ENCODE measurements around the gene VAC14.
"Not testable (repeated sequence)": the region's sequence is repeated elsewhere in the genome, so short reads cannot be mapped to it uniquely, and the experiment has no call there.

The VAC14 gene

DNA sequence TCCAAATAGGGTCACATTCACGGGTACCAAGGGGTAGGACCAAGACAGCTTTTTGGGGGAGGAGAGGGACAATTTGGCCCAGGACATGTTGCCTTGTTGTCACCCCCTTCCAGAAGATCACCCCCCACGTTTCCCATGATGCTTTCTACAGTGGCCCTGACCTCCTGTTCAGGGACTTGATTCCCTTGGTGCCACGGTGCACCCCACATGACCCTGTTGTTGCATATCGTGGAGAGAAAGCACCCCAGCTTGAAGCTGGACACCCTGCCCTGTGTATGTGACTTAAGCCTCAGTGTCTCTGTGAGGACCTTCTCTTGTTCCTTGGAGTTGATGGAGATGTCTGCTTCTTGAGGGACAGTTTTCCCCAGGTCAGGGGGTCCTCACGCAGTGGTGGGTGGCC lies 142.0 kb downstream of the VAC14 start:
- no peak for DNase-seq

DNA sequence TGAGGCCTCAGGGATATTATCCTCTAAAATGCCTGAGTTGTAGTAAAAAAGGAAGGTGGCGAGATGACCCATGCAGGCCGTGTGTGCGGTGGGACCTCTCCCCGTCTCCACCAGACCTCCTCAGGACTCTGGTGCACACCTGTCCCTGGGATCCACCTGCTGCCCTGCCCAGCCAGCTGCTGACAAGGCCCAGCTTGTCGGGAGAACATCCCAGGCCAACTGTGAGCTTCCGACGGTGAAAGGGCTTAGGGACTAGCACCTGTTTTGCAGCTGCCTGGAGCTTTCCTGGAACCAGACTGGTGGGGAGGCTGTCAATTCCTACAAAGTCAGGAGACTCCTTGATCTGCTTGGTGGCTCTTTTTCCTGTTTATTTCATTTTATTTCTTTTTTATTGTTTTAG lies 143.0 kb downstream of the VAC14 start:
- no peak for DNase-seq

DNA sequence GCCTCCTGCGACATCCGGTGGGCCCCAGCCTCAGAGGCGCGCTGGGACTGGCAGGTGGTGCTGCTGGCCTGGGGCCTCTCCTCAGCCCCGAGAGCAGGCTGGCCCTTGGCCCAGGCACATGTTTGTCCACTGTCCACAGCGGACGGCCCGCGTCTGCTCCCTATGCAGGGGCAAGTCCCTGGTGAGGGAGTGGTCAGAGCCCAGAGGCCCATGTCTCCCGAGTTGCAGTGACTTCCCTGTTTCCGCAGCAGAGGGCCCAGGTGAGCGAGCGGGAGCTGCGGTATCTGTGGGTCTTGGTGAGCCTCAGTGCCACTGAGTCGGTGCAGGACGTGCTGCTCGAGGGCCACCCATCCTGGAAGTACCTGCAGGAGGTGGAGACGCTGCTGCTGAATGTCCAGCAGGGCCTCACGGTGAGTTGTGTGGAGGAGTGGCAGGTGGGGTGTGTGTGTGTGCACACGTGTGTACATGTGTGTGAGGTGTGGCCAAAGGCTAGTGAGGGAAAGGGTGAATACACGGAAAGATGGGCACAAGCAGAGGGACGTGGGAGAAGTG lies 144.2 kb downstream of the VAC14 start:
- no peak for DNase-seq

DNA sequence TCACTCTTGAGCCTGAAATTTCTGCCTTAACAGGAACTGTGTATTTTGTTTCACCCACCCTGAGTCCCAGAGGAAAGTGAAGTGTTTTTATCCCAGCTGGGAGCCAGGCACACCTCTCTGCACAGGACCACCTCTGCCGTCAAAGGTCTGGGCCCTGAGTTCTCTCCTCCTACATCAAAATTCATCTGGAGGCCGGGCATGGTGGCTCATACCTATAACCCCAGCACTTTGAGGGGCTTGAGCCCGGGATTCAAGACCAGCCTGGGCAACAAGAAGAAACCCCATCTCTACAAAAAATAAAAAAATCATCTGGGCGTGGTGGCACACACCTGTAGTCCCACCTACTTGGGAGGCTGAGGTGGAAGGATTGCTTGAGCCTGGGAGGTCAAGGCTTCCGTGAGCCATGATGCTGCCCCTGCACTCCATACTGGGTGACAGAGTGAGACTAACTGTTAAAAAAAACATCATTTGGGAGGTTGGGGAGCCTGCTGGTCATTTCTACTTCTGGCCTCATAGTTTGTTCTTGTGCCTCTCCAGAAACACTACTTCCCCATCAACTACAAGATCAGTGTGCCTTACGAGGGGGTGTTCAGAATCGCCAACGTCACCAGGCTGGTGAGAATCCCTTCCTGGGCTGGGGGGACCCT lies 144.8 kb downstream of the VAC14 start:
- DNase-seq: no peak

DNA sequence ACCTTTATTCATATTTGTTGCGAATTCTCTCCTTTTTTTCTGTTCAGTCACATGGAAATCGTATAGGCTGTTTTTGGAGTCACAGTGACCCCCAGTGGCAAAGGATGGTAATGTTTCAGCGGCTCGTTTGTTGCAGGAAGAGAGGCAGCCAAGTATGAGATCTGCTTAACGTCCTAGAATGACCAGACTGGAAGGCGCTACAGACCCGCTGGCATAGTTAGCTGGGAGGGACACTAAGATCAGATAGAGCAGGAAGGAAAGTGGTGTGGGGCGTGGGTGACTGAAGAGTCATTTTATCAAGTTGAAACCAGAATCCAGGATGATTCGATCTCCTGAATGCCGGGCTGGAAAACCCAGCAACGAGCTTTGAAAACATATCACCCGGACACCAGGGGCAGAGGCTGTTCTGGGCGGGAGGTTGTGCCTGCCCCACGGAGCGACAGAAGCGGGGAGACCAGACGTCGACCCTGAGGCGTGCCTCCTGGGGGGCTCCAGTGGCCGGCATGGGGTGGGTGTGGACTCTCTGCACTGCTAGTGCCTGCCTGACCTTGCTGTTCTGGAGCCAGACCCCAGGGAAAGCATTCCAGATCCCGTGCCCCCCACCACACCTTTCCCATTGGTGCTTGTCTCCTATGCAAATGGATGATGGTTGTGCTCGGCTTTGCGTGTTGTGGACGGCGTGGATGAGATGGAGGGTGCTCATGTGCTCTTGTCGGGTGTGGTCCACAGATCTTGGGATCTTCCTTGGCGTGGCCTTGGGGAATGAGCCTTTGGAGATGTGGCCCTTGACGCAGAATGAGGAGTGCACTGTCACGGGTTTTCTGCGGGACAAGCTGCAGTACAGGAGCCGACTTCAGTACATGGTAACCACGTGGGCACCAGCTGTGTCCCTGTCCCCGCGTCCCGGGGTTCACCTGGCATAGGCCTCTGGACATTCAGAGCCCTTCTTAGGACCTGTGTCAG lies 146.9 kb downstream of the VAC14 start:
- peak; percentile 65 for DNase-seq

DNA sequence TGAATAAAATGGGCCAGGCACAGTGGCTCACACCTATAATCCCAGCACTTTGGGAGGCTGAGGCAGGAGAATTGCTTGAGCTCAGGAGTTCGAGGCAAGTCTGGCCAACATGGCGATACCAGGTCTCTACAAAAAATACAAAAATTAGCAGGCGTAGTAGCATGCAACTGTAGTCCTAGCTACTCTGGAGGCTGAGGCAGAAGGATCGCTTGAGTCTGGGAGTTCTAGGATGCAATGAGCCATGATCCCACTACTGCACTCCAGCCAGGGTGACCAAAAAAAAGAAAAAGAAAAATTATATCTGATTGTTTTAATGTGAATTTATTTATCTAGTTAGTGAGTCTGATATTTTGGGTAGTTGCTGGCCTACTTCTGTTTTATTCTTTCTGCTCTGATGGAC lies 147.6 kb downstream of the VAC14 start:
- no peak for DNase-seq

DNA sequence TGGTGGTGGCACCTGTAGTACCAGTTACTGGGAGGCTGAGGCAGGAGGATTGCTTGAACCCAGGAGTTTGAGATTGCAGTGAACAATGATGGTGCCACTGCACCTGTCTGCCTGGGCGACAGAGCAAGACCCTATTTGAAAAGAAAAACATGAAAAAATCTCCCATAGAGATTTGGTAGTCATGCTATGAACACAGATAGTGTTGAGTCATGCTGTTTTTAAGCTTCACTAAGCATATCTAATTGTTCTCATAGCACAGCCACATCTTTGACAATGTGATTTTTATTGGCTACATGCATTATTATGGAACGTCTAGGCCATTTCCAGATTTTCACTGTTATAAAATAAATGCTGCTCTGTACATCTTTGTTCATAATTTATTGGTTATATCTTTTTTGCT lies 148.6 kb downstream of the VAC14 start:
- DNase-seq: no peak

DNA sequence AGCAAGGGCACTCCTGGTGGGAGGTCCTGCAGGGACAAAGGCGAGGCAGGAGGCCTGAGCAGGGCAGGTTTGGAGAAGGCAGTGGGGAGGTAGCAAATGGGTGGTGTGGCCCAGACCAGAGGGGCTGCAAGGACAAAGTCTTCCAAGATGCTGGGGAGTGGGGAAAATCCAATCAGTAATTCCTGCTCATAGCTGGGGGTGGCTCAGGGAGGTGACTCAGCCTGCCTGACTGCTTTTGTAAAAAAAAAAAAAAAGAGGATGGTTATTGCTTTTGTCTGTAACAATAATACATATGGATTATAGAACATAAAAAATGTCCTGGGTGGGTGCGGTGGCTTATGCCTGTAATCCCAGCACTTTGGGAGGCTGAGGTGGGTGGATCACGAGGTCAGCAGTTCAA lies 149.4 kb downstream of the VAC14 start:
- no peak for DNase-seq

DNA sequence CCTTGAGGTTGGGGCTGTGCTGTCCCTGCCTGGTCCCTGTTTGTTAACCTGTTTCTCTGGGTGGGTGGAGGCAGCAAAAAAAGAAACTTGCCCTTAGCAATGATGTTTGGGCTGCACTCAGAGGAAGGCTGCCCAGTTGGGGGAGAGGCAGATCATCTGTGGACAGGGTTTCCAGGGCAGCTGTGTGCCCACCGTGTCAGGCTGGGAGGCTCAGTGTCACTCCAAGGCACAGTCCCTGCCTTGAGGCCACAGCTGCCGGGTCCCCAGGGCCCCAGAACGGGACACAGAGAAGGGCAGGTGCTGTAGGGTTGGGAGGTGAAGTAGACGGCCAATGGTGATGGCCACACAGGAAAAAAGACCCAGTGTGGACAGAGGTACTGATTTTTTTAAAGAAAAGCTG lies 150.7 kb downstream of the VAC14 start:
- no peak for DNase-seq

DNA sequence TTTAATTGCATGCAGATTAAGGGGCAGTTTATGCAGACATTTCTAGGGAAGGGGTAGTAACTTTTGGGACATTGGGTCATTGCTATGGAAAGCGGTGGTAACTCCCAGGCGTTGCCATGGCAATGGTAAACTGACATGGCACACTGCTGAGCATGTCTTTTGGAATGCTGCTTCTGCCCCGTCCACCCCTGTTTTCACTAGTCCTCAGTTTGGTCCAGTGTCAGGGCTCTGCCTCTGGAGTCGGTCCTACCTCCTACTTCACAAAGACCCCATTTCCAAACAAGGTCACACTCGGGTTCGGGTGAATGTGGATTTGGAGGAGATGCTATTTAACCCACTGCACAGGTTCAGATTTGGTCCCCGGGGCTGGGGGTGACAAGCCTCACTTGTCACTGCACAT lies 151.7 kb downstream of the VAC14 start:
- no peak for DNase-seq

DNA sequence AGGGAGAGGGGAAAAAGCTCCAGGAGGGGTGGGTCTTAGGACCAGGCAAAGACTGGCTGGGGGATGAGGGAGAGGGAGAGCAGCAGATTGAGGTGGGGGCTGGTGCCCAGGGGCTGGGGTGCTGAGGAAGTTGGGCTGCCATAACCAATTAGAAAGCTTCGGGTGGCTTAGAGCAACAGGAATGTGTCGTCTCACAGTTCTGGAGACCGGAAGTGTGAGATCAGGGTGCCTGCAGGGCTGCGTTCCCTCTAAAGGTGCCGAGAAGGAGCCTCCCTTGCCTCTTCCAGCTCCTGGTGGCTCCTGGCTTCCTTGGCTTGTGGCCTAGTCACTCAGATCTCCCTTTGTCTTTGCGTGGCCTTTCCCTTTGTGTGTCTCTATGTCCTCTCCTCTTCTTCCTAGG lies 152.4 kb downstream of the VAC14 start:
- no peak for DNase-seq

DNA sequence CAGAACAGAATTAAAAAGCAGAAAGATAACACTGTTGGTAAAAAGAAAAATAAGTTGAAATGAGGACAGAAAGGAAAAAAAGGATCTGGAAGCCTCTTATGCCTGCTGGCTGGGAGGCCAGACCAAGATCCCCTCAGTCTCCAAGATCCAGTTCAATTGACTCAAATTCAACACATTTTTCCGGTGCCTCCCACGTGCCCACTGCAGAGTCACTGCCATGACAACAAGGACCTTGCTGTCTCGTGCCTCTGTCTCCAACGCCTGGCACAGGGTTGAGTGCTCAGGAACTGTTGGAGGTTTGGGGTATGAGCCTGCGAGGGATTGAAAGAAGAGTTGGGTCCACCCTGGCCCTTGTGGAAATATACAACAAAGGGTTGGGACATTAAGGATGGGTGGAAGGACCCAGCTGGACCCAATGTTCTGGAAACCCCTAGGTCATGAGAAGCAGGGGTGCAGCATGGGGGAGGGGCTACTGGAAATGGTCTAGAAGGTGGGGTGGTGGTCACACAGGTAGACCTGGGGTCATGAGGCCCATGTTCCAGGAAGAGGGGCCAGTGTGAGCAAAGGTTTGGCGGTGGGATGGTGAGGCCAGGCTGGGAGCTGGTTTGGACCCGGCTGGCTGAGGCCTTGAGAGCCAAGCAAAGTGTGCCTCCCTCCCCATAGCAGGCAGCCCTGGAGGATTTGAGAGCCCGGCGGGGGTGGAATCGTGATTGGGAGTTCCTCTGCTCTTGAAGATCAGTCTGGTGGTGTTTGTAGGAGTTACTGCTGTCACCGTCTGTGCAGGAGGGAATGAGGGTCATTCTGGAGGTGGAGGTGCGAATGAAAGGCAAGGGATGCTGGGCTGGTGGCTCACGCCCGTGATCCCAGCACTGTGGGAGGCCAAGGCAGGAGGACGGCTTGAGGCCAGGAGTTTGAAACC lies 153.3 kb downstream of the VAC14 start:
- DNase-seq: no peak

DNA sequence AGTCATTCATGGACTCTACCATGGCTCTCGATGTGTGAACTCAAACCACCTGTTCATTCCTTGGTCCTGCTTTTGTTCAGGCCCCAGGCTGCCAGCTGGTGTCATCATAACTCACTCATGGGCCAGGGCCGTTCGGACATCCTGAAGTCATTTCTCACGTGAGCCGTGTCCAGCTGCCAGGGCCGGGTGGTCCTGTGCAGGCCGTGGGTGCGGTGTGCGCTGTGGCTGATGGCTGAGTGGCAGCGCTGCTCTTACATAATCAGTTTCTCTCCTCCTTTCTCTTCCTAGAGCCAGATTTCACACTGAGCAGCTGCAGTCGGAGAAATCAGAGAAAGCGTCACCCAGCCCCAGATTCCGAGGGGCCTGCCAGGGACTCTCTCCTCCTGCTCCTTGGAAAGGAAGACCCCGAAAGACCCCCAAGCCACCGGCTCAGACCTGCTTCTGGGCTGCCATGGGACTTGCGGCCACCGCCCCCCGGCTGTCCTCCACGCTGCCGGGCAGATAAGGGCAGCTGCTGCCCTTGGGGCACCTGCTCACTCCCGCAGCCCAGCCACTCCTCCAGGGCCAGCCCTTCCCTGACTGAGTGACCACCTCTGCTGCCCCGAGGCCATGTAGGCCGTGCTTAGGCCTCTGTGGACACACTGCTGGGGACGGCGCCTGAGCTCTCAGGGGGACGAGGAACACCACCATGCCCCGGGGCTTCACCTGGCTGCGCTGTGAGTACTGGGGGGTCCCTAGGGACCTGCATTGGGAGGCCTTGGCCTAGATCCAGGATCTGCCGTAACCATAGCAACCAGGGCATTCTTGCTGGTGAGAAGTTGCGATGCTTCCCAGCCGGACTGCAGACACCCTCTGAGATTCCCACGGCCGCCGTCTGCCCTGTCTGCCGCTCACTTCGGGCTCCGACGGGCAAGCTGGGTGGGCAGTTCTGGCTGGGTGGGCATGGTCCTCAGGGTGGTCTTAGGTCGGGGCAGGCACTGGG lies 154.4 kb downstream of the VAC14 start, which contains the start of gene IL34:
Gene IL34 (plus strand): TSS at position 300 of the 982 bp plus-strand sequence. CDS start 389 bp downstream, at position 689.
- DNase-seq: no peak

DNA sequence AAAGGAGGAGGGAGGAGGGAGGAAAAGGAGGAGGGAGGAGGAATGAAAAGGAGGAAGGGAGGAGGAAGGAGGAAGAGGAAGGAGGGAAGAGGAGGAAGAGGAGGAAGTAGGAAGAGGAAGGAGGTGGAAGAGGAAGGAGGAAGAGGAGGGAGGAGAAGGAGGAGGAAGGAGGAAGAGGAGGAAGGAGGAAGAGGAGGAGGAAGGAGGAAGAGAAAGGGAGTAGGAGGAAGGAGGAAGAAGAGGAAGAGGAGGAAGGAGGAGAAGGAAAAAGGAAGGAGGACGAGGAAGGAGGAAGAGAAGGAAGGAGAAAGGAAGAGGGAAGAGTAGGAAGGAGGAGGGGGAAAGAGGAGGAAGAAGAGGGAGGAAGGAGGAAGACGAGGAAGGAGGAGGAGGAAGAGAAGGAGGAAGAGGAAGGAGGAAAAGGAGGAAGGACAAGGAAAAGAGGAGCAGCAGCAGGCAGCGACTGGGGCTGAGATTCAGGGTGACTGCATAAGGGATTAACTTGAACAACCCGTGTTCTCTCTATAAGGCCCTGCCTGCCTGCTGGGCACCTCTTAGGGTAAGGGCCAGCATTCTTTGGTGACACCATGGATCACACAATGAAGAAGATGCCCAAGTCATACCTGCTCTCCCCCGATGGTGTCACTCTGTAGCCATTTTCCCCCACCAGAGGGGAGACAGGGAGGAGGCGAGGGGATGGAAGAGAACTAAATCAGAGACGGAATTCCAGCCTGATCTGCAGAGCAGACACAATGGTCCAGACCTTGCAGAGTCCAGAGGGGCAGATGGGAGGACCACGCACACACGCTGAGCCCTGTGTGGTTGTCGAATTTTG lies 156.0 kb downstream of the VAC14 start:
- DNase-seq: no peak

DNA sequence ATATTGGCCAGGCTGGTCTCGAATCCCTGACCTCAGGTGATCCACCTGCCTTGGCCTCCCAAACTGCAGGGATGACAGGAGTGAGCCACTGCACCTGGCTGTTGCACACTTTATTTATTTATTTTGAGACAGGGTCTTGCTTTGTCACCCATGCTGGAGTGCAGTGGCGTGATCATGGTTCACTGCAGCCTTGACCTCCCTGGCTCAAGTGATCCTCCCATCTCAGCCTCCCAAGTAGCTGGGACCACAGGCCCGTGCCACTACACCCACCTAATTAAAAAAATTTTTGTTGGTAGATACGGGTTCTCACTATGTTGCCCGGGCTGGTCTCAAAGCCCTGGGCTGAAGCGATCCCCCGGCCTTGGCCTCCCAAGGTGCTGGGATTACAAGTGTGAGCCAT lies 157.7 kb downstream of the VAC14 start:
- DNase-seq: not testable (repeated sequence)

DNA sequence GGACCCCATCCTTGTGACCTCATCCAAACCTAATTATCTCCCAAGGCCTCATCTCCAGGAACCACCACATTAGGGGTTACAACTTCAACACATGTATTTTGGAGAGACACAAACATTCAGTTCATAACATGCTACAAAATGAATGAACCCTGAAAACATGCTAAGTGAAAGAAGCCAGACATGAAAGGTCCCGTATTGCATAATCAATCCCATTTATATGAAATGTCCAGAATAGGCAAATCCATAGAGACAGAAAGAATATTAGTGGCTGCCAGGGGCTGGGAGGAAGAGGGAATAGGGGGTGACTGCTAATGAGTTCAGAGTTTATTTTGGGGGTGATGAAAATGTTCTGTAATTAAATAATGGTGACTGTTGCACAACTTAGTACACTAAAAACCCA lies 158.3 kb downstream of the VAC14 start:
- no peak for DNase-seq

DNA sequence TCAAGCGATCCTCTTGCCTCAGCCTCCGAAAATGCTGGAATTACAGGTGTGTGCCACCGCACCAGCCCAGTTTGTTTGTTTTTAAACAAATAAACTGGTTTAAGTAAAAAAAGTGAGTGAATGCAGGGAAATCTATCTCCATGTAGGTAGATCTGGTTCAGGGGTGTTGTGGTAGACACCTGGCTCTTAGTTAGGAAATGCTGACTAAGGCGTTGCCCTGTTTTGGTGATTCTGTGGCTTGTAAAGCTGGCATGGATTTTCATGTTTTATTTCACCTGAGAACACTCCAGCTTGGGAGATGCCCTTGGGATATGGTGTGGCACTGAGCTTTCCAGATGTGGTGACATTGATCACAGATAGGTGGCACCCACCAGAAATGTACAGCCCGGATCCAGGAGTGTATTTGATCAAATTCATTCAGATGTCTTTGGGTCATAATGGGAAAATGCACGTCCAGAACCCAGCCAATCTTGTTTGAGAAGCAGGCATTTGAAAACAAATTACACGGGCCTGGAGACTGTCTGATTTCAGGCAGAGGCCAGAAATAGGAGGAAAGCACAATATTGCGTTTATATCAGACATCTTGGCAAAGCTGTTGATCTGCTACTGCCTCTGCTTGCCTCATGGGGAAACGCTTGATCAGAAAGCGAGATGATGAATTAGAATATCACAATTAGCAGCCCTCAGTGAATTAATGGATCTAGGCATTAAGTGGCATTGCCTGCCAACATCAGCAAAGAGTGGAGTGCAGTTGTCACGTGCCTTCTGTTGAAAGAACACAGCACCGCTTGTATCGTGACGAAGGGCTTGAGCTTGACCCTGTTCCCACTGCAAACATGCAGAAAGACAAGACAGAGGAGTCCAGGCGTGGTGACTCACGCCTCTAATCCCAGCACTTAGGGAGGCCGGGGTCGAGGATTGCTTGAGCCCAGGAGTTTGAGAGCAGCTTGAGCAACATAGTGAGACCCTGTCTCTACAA lies 161.9 kb downstream of the VAC14 start:
- no peak for DNase-seq

Data from GOT3 (cell line).